SK-N-DZ (cell line): Measurements from ENCODE around the gene SNX21.

Experiments used
- DNase-seq: peaks from one replicate; pipeline ENCODE4 v3.0.0-alpha.2; 2015; ENCODE audit warnings: low spot score

SNX21 gene

GRCh38 chr20:45878076-45878761 is 44.6 kb downstream of the SNX21 start:
- no peak for DNase-seq

GRCh38 chr20:45880988-45881788 is 47.6 kb downstream of the SNX21 start, which contains the start of gene ZSWIM1:
TSS of gene ZSWIM1 (plus strand) at chr20:45881227. CDS start at chr20:45882593, 1,366 bp downstream.
- peak; percentile 100 for DNase-seq

GRCh38 chr20:45882469-45883099 is 49.0 kb downstream of the SNX21 start:
- no peak for DNase-seq

GRCh38 chr20:45883100-45883469 is 49.5 kb downstream of the SNX21 start:
- no peak for DNase-seq

GRCh38 chr20:45886590-45887345 is 53.2 kb downstream of the SNX21 start:
- no peak for DNase-seq

- DNase-seq, result no peak
Observed at GRCh38 chr20:45887346-45887715, 53.7 kb downstream of the SNX21 start, which contains the start of gene SPATA25. TSS of gene SPATA25 (minus strand) at chr20:45887622. CDS start at chr20:45887590, 32 bp downstream.

- no peak for DNase-seq
Observed at GRCh38 chr20:45888681-45889080, 55.1 kb downstream of the SNX21 start.

GRCh38 chr20:45890077-45890984 is 56.7 kb downstream of the SNX21 start:
- peak; percentile 90 for DNase-seq

GRCh38 chr20:45890985-45891983 is 57.7 kb downstream of the SNX21 start, which contains the start of the genes CTSA and NEURL2:
TSS of gene CTSA (plus strand) at chr20:45891335. CDS start at chr20:45891569, 234 bp downstream.
TSS of gene NEURL2 (minus strand) at chr20:45891208. CDS start at chr20:45890991, 217 bp downstream.
- peak; percentile 96 for DNase-seq

GRCh38 chr20:45892049-45892825 is 58.6 kb downstream of the SNX21 start:
- DNase-seq, result no peak
